ENCODE measurements around the gene NKPD1. TPM values are rescaled to one million over a fixed set of nuclear protein-coding genes. Genes with fewer than 3 reads are reported as not detected.

NKPD1 gene
- total RNA-seq, 1 donor from 2014 or later = not detected

DNA sequence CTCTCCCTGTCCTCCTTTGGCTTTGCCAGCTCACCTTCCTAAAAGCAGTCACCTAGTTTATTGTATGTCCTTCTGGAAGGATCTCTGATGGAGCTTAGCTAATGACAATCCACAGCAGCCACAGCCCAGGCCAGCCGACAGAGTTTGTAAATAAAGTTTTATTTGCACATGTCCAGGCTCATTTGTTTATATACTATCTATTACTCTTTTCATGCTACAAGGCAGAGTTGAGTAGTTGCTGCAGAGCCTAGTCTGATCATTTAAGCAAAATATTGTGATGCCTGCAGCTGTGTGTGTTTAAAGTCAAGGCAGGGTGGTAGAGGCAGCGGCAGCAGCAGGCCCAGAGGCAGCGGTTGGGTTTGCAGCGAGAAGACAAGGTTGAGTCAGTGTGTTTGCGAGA is 32.6 kb downstream of the NKPD1 start:
- Histone ChIP-seq H3K9me3 (ENCODE audit: insufficient read depth, low read depth, low read length) (no peaks in the 10 kb centered on the region), H3K79me2 (ENCODE audit: insufficient read depth, low read length) (peaks cover 82% of the 10 kb centered on the region), H3K36me3 (ENCODE audit: insufficient read depth, low read length) (no peaks in the 10 kb centered on the region), H3K27ac (ENCODE audit: low read depth, low read length) (no peak overlapping the region), H3K4me1 (ENCODE audit: insufficient read depth, low read length) (peaks cover 5% of the 10 kb centered on the region), H3K27me3 (ENCODE audit: insufficient read depth, low read length) (no peaks in the 10 kb centered on the region), H4K20me1 (ENCODE audit: insufficient read depth, low read length) (peaks cover 94% of the 10 kb centered on the region), H3K4me3 (ENCODE audit: insufficient read depth, low read depth, low read length) (no peak overlapping the region), H3K4me2 (ENCODE audit: low read length) (no peak overlapping the region), H2AFZ (ENCODE audit: low read depth, low read length) (no peak overlapping the region), H3K9ac (ENCODE audit: low read length) (no peak overlapping the region)
- Mint-ChIP-seq H3K36me3 (ENCODE audit: low read depth, unreplicated experiment) (peaks cover 3% of the 10 kb centered on the region), H3K27ac (ENCODE audit: unreplicated experiment) (no peak overlapping the region), H3K27me3 (ENCODE audit: low read depth, unreplicated experiment) (no peaks in the 10 kb centered on the region), H3K4me3 (ENCODE audit: unreplicated experiment) (no peak overlapping the region), H3K9me3 (ENCODE audit: unreplicated experiment) (no peaks in the 10 kb centered on the region), H3K4me1 (ENCODE audit: low read depth, unreplicated experiment) (peaks cover 3% of the 10 kb centered on the region)
- TF ChIP-seq EZH2 (IDR thresholded peaks at IDR 0.05; ENCODE audit: insufficient read depth, low read length) (no peak), CTCF (IDR thresholded peaks at IDR 0.05; ENCODE audit: insufficient read depth, low read depth, low read length) (no peak)
- FAIRE-seq (no peak), DNase-seq (ENCODE audit: low read depth) (no peak)

- Mint-ChIP-seq H3K4me3 (ENCODE audit: unreplicated experiment) (no peak overlapping the region), H3K36me3 (ENCODE audit: low read depth, unreplicated experiment) (peaks cover 2% of the 10 kb centered on the region), H3K27me3 (ENCODE audit: low read depth, unreplicated experiment) (no peaks in the 10 kb centered on the region), H3K9me3 (ENCODE audit: unreplicated experiment) (no peaks in the 10 kb centered on the region), H3K4me1 (ENCODE audit: low read depth, unreplicated experiment) (peaks cover 3% of the 10 kb centered on the region), H3K27ac (ENCODE audit: unreplicated experiment) (no peak overlapping the region)
- no peaks in the 10 kb centered on the region for H3K9me3 ChIP-seq (ENCODE audit: insufficient read depth, low read depth, low read length)
- H3K36me3 ChIP-seq (ENCODE audit: insufficient read depth, low read length) = no peaks in the 10 kb centered on the region
- no peak overlapping the region for H3K27ac ChIP-seq (ENCODE audit: low read depth, low read length)
- H3K27me3 ChIP-seq (ENCODE audit: insufficient read depth, low read length) = no peaks in the 10 kb centered on the region
- no peak overlapping the region for H3K4me2 ChIP-seq (ENCODE audit: low read length)
- no peak overlapping the region for H2AFZ ChIP-seq (ENCODE audit: low read depth, low read length)
- FAIRE-seq (no peak), DNase-seq (ENCODE audit: low read depth) (no peak)
- H3K4me3 ChIP-seq (ENCODE audit: insufficient read depth, low read depth, low read length) = no peak overlapping the region
- TF ChIP-seq CTCF (IDR thresholded peaks at IDR 0.05; ENCODE audit: insufficient read depth, low read depth, low read length) (no peak), EZH2 (IDR thresholded peaks at IDR 0.05; ENCODE audit: insufficient read depth, low read length) (no peak)
- peaks cover 95% of the 10 kb centered on the region for H4K20me1 ChIP-seq (ENCODE audit: insufficient read depth, low read length)
- peaks cover 85% of the 10 kb centered on the region for H3K79me2 ChIP-seq (ENCODE audit: insufficient read depth, low read length)
- H3K9ac ChIP-seq (ENCODE audit: low read length) = no peak overlapping the region
- H3K4me1 ChIP-seq (ENCODE audit: insufficient read depth, low read length) = peaks cover 5% of the 10 kb centered on the region
Measured at GRCh38 chr19:45126654-45127053, 34.1 kb downstream of the NKPD1 start.

DNA sequence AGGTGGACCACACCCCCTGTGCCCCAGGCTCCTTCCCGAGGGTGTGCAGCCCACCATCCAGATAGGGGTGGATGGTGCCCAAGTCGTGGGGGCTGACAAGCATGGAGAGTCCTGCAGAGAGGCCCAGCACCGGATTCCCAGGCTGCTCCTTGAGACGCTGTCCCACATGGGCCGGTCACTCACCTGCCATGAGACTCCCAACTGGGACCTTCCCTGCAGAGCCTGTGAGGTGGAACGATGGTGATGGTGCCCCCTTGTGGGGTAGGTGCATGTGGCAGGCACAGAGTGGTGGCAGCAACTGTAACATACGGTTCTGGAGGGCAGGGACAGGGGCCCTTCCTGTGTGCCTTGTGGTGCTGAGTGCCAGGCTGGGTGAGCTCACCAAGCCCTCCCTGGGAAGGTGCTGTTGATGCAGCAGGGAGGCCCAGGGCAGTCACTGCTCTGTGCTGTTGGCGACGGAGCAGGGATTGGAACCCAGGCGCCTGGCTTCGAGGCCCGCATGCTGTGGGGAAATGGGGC is 34.7 kb downstream of the NKPD1 start:
- Mint-ChIP-seq H3K4me1 (ENCODE audit: low read depth, unreplicated experiment) (peaks cover 3% of the 10 kb centered on the region), H3K27ac (ENCODE audit: unreplicated experiment) (no peak overlapping the region), H3K27me3 (ENCODE audit: low read depth, unreplicated experiment) (no peaks in the 10 kb centered on the region), H3K4me3 (ENCODE audit: unreplicated experiment) (no peak overlapping the region), H3K9me3 (ENCODE audit: unreplicated experiment) (no peaks in the 10 kb centered on the region), H3K36me3 (ENCODE audit: low read depth, unreplicated experiment) (peaks cover 2% of the 10 kb centered on the region)
- no peak overlapping the region for H3K4me3 ChIP-seq (ENCODE audit: insufficient read depth, low read depth, low read length)
- no peaks in the 10 kb centered on the region for H3K36me3 ChIP-seq (ENCODE audit: insufficient read depth, low read length)
- peaks cover 5% of the 10 kb centered on the region for H3K4me1 ChIP-seq (ENCODE audit: insufficient read depth, low read length)
- no peak for DNase-seq (ENCODE audit: low read depth)
- no peaks in the 10 kb centered on the region for H3K27me3 ChIP-seq (ENCODE audit: insufficient read depth, low read length)
- peaks cover 87% of the 10 kb centered on the region for H3K79me2 ChIP-seq (ENCODE audit: insufficient read depth, low read length)
- no peak overlapping the region for H2AFZ ChIP-seq (ENCODE audit: low read depth, low read length)
- no peak overlapping the region for H3K27ac ChIP-seq (ENCODE audit: low read depth, low read length)
- no peaks in the 10 kb centered on the region for H3K9me3 ChIP-seq (ENCODE audit: insufficient read depth, low read depth, low read length)
- TF ChIP-seq CTCF (IDR thresholded peaks at IDR 0.05; ENCODE audit: insufficient read depth, low read depth, low read length) (peak; percentile 59), EZH2 (IDR thresholded peaks at IDR 0.05; ENCODE audit: insufficient read depth, low read length) (no peak)
- no peak overlapping the region for H3K9ac ChIP-seq (ENCODE audit: low read length)
- no peak overlapping the region for H3K4me2 ChIP-seq (ENCODE audit: low read length)
- no peak for FAIRE-seq
- peaks cover 95% of the 10 kb centered on the region for H4K20me1 ChIP-seq (ENCODE audit: insufficient read depth, low read length)

Data from astrocyte (in vitro differentiated cells and primary cell).